HepG2 (cell line): Measurements from ENCODE around the gene DHH. TPM values are rescaled to one million over a fixed set of nuclear protein-coding genes. Genes with fewer than 3 reads are reported as not detected.

Source experiments
- ATAC-seq: fragments of 200-7000 bp; cut with Tn5 transposase; 3 replicates; pipeline ENCODE4 v1.9.1; 2020; ENCODE audit warnings: mild to moderate bottlenecking, moderate library complexity
- Bru-seq: library from RNA; stranded (reverse); fragments of 400-500 nt; gene quantifications from one replicate; lab custom pipeline; 2021; lab: Mats Ljungman, UMichigan
- BruChase-seq, 2 experiments: library from RNA; stranded (reverse); fragments of 400-500 nt; gene quantifications; one replicate each; lab custom pipeline; 2021; lab: Mats Ljungman, UMichigan
- BruUV-seq: library from RNA; stranded (reverse); fragments of 400-500 nt; replicated peaks from 2 replicates; lab custom pipeline; 2021; lab: Mats Ljungman, UMichigan
- CTCF ChIA-PET: fragments of 300-600 bp; formaldehyde crosslinking; extraction: SDS; loops from one replicate; lab custom pipeline; 2021; ENCODE audit warnings: low total read pairs, inconsistent platforms, low intra/inter-chr PET ratio; lab: Yijun Ruan, JAX
- POLR2A ChIA-PET: fragments of 350-600 bp; sonication (Branson Sonifier 250); formaldehyde crosslinking; loops from one replicate; lab custom pipeline; 2020; ENCODE audit warnings: antibody characterized with exemption, inconsistent platforms; lab: Yijun Ruan, JAX
- DNase-seq: peaks from one replicate; pipeline ENCODE4 v3.0.0-alpha.2; 2015; ENCODE audit warnings: low spot score
- FAIRE-seq: peaks from 3 replicates; lab custom pipeline; 2011; peaks lifted over from hg19 to GRCh38; lab: Jason Lieb, UNC
- H2AFZ ChIP-seq: one replicate; pipeline ENCODE4 v1.6.1; 2011; ENCODE audit warnings: low read length, inconsistent platforms
- H3K27ac ChIP-seq: fragments of 300-600 bp; 3 replicates; pipeline ENCODE4 v1.8.0; 2011; ENCODE audit warnings: mixed run types, mild to moderate bottlenecking, mixed read lengths, low read length, inconsistent platforms; ENCODE audit not compliant: insufficient read depth; ENCODE audit errors: extremely low read length
- H3K27me3 ChIP-seq, 2 experiments: fragments of 200-600 bp in 1 of 2; 2 replicates in 1 of 2; 3 replicates in 1 of 2; pipeline versions ENCODE4 v1.6.0 to v1.8.0; 2011; ENCODE audit warnings: low read length in 2 of 2, mild to moderate bottlenecking in 2 of 2, moderate library complexity in 2 of 2, inconsistent platforms in 1 of 2; ENCODE audit not compliant: insufficient read depth in 2 of 2, control insufficient read depth in 1 of 2
- H3K36me3 ChIP-seq, 2 experiments: fragments of 200-600 bp in 1 of 2; replicated peaks in 1 of 2; 2 replicates in 1 of 2; 3 replicates in 1 of 2; pipeline versions ENCODE4 v1.5.1 to v1.8.0; 2011; ENCODE audit warnings: low read length in 2 of 2, inconsistent platforms in 1 of 2; ENCODE audit not compliant: insufficient read depth in 2 of 2, control insufficient read depth in 1 of 2
- H3K4me1 ChIP-seq: 2 replicates; pipeline ENCODE4 v1.5.1; 2012; ENCODE audit warnings: low read length, inconsistent platforms; ENCODE audit not compliant: insufficient read depth
- H3K4me2 ChIP-seq: 2 replicates; pipeline ENCODE4 v1.6.0; 2011; ENCODE audit warnings: low read depth, low read length, inconsistent platforms
- H3K4me3 ChIP-seq, 3 experiments: fragments of 200-600 bp in 1 of 3; sonication (generic), shearing (Covaris generic) in 1 of 3; replicated peaks in 1 of 3; 2 replicates each; pipeline ENCODE4 v1.5.1; 2011 to 2016; ENCODE audit warnings: low read length in 3 of 3, inconsistent platforms in 2 of 3, low read depth in 2 of 3, mild to moderate bottlenecking in 2 of 3, control low read depth in 1 of 3, mixed read lengths in 1 of 3; ENCODE audit not compliant: insufficient read depth in 1 of 3
- H3K79me2 ChIP-seq: one replicate; pipeline ENCODE4 v1.6.1; 2011; ENCODE audit warnings: low read length, inconsistent platforms; ENCODE audit not compliant: insufficient read depth
- H3K9ac ChIP-seq: 2 replicates; pipeline ENCODE4 v1.6.0; 2011; ENCODE audit warnings: mild to moderate bottlenecking, low read depth, low read length, inconsistent platforms; ENCODE audit not compliant: insufficient read depth
- H3K9me3 ChIP-seq: 2 replicates; pipeline ENCODE4 v1.5.1; 2012; ENCODE audit warnings: mild to moderate bottlenecking, low read length
- H4K20me1 ChIP-seq: 2 replicates; pipeline ENCODE4 v1.6.0; 2011; ENCODE audit warnings: inconsistent platforms, mild to moderate bottlenecking, low read length, moderate library complexity; ENCODE audit not compliant: insufficient read depth
- AGO2 ChIP-seq: fragments of 200-400 bp; formaldehyde crosslinking; optimal IDR thresholded peaks from 2 replicates; pipeline ENCODE3; 2017; ENCODE audit warnings: mild to moderate bottlenecking, low read depth, low read length, moderate library complexity
- HCFC1 ChIP-seq: fragments of 150-350 bp; IDR thresholded peaks from 2 replicates; pipeline ENCODE4 v1.6.1; 2014; ENCODE audit warnings: low read depth, low read length
- HNRNPL ChIP-seq: fragments of 200-400 bp; formaldehyde crosslinking; IDR thresholded peaks from 2 replicates; pipeline ENCODE4 v1.6.1; 2017; ENCODE audit warnings: mild to moderate bottlenecking, low read depth, low read length
- MLLT10 ChIP-seq: sonication (generic); formaldehyde crosslinking; IDR thresholded peaks from 2 replicates; pipeline ENCODE4 v1.4.0; 2020; ENCODE audit warnings: missing genetic modification reagents
- TEAD3 ChIP-seq: optimal IDR thresholded peaks from 2 replicates; pipeline ENCODE3; 2016; ENCODE audit warnings: borderline replicate concordance
- ZNF687 ChIP-seq: sonication (generic); formaldehyde crosslinking; IDR thresholded peaks from 2 replicates; pipeline ENCODE4 v1.5.1; 2020; ENCODE audit warnings: mild to moderate bottlenecking, missing genetic modification reagents, moderate library complexity
- WGBS: methylation state at CpG from one replicate; pipeline ENCODE4 v1.1.6; 2017; ENCODE audit warnings: low lambda C conversion rate; 5-methylcytosine and 5-hydroxymethylcytosine counted together
- in situ Hi-C: cut with HindIII; loops from 2 replicates; pipeline ENCODE4 v1.10.0; 2017; ENCODE audit warnings: low pct_unique_long_range_greater_than_20kb; ENCODE audit not compliant: extremely low pct_ligation_motif_present
- intact Hi-C: fragments of 100-400 bp; cut with micrococcal nuclease; formaldehyde crosslinking; loops from one replicate; pipeline ENCODE4 v1.10.0; 2022; ENCODE audit not compliant: unreplicated experiment
- long read RNA-seq, 2 experiments: library from RNA in 1 of 2; library from polyadenylated mRNA in 1 of 2; stranded (forward) in 1 of 2; unstranded in 1 of 2; transcript quantifications; one replicate each; pipeline ENCODE4 v2.0.0, GENCODE V29; 2019 to 2022
- polyA minus RNA-seq, 3 experiments: library from RNA; depleted of rRNA, polyadenylated mRNA; stranded (reverse); fragments of >200 nt; gene quantifications; 2 replicates each; pipeline ENCODE4 v1.2.3, GENCODE V29; 2011; ENCODE audit warnings: low replicate concordance in 1 of 3
- polyA plus RNA-seq, 8 experiments: library from polyadenylated mRNA; depleted of rRNA in 3 of 8; stranded (reverse) in 7 of 8; unstranded in 1 of 8; fragments of >200 nt; fragmentation: Illumina TruSeq in 4 of 8; extraction: Trizol in 4 of 8; gene quantifications; 2 replicates each; pipeline versions ENCODE4 v1.2.1 to v1.2.3, GENCODE V29; 2011 to 2016; ENCODE audit warnings: low read depth in 4 of 8, missing spikeins in 1 of 8, mixed read lengths in 1 of 8; ENCODE audit not compliant: insufficient read depth in 1 of 8
- total RNA-seq, 5 experiments: library from RNA; depleted of rRNA; stranded (reverse); fragments of >200 nt; fragmentation: Illumina TruSeq; extraction: Trizol; gene quantifications; 2 replicates each; pipeline ENCODE4 v1.2.3, GENCODE V29; 2016; ENCODE audit warnings: low read depth in 1 of 5

Gene DHH
- total RNA-seq (2016; rRNA removed; fragmentation: Illumina TruSeq; extraction: Trizol) (not detected in 2 replicates), polyA plus RNA-seq (2011; rRNA removed) (not detected in 2 replicates), polyA minus RNA-seq (2011; rRNA and poly(A)+ RNA removed; ENCODE audit: low replicate concordance) (0.07 TPM in 1 of 2 replicates, not detected in the other), Bru-seq, nascent RNA (percentile 13 among the genes with signal in this experiment), BruChase-seq, experiment 1, labeled RNA remaining after a 6-hour chase (percentile 29 among the genes with signal in this experiment), BruChase-seq, experiment 2, labeled RNA remaining after a 2-hour chase (percentile 19 among the genes with signal in this experiment)
- total RNA-seq (2016; cell fraction: cytosol; rRNA removed; fragmentation: Illumina TruSeq; extraction: Trizol; ENCODE audit: low read depth) = not detected in 2 replicates
- total RNA-seq (2016; cell fraction: insoluble cytoplasmic fraction; rRNA removed; fragmentation: Illumina TruSeq; extraction: Trizol) = not detected in 2 replicates
- not detected in 2 replicates for total RNA-seq (2016; cell fraction: membrane; rRNA removed; fragmentation: Illumina TruSeq; extraction: Trizol)
- total RNA-seq (2016; cell fraction: nucleus; rRNA removed; fragmentation: Illumina TruSeq; extraction: Trizol) = not detected in 2 replicates
- polyA plus RNA-seq (2011; cell fraction: cytosol; rRNA removed) = not detected in 2 replicates
- polyA plus RNA-seq (2011; cell fraction: nucleus; rRNA removed) = 0.03 and 0.10 TPM in 2 replicates
- polyA plus RNA-seq (2012) = not detected in 2 replicates
- polyA plus RNA-seq (2016; cell fraction: cytosol; fragmentation: Illumina TruSeq; extraction: Trizol; ENCODE audit: low read depth) = not detected in 2 replicates
- not detected in 2 replicates for polyA plus RNA-seq (2016; cell fraction: insoluble cytoplasmic fraction; fragmentation: Illumina TruSeq; extraction: Trizol; ENCODE audit: low read depth)
- not detected in 2 replicates for polyA plus RNA-seq (2016; cell fraction: membrane; fragmentation: Illumina TruSeq; extraction: Trizol; ENCODE audit: low read depth)
- not detected in 2 replicates for polyA plus RNA-seq (2016; cell fraction: nucleus; fragmentation: Illumina TruSeq; extraction: Trizol; ENCODE audit: insufficient read depth, low read depth)
- polyA minus RNA-seq (2011; cell fraction: cytosol; rRNA and poly(A)+ RNA removed) = not detected in 2 replicates
- polyA minus RNA-seq (2011; cell fraction: nucleus; rRNA and poly(A)+ RNA removed) = 0.12 TPM in 1 of 2 replicates, not detected in the other
- long read RNA-seq, experiment 1 = 0 reads
- long read RNA-seq, experiment 2 = 0 reads

- no peak within 1 kb of the TSS for H3K9ac ChIP-seq
- in situ Hi-C loops = no loop called here
- 20% methylated on average over 4 of the region's 49 CpGs for WGBS
- no peak for FAIRE-seq
- CTCF ChIA-PET = no interaction called here
- TF ChIP-seq ZNF687 (CRISPR knock-in tag) (peak; percentile 26; the same call in 1 of the 2 replicates), AGO2 (peak; percentile 14), MLLT10 (no peak), HNRNPL (peak; percentile 66; the same call in 1 of the 2 replicates), HCFC1 (no peak), TEAD3 (CRISPR knock-in tag) (no peak)
- TF ChIP-seq, all 625 proteins: peak for 3
- peak within 1 kb of the TSS; percentile 46; the same call in 1 of the 2 replicates for H3K4me2 ChIP-seq
- POLR2A ChIA-PET = interaction anchor here (1.3 to 1.4 kb wide), 2 partner anchors 14 to 17 kb away, joined by 4 read pairs; no protein-coding TSS in a partner anchor
- H3K4me3 ChIP-seq = peak within 1 kb of the TSS in 1 of 3 experiments; percentile 3; a peak in 1 of 6 replicates
- peaks cover 5% of the 10 kb centered on the region; the same call in 1 of the 2 replicates for H4K20me1 ChIP-seq
- intact Hi-C loops = no loop called here
- no peak within 1 kb of the TSS for H3K27ac ChIP-seq
- DNase-seq (no peak), ATAC-seq (peak; percentile 4; the same call in 2 of the 3 replicates)
- no peaks in the 10 kb centered on the region for H3K79me2 ChIP-seq
- no TSS peak for BruUV-seq
- peaks cover 40% of the 10 kb centered on the region for H3K4me1 ChIP-seq
- no peaks in the 10 kb centered on the region for H3K9me3 ChIP-seq
- H2AFZ ChIP-seq = no peak within 1 kb of the TSS
- peaks cover 0 to 6% of the 10 kb centered on the region in 2 experiments; a peak in 1 of 5 replicates for H3K36me3 ChIP-seq
- peaks cover 11 to 56% of the 10 kb centered on the region in 2 experiments; a peak in 4 of 5 replicates for H3K27me3 ChIP-seq
These were observed at the start of gene DHH for GRCh38 chr12:49094160-49094974. Gene DHH (minus strand): TSS chr12:49094801. CDS start chr12:49094512, 289 bp downstream.
